Erythroblast (primary cell): Measurements from ENCODE around the gene CRABP2.

ENCODE experiments used
- GATA1 ChIP-seq: IDR thresholded peaks from 2 replicates; pipeline ENCODE4 v1.6.1; 2011; ENCODE audit warnings: low read depth, mild to moderate bottlenecking, control low read depth, low read length, moderate library complexity
- POLR2A ChIP-seq: IDR thresholded peaks from 2 replicates; pipeline ENCODE4 v1.6.1; 2011; ENCODE audit warnings: mild to moderate bottlenecking, low read length

- TF ChIP-seq POLR2A (no peak), GATA1 (no peak)
Observed at GRCh38 chr1:156709757-156710489, 4.5 kb upstream of the CRABP2 start.
